Small intestine (tissue), 7 donors: ENCODE data around the gene MAST4. TPM values are rescaled to one million over a fixed set of nuclear protein-coding genes. Genes with fewer than 3 reads are reported as not detected.
A peak's percentile ranks its signal among the peaks of the same experiment; 100 is the strongest.

ENCODE experiments used
- DNase-seq, 2 donors: peaks; one replicate each; pipeline versions ENCODE4 v3.0.0 to v3.0.0-alpha.2; 2013
- FAIRE-seq: peaks from 2 replicates; lab custom pipeline; 2012; peaks lifted over from hg19 to GRCh38; lab: Jason Lieb, UNC
- H3K27ac ChIP-seq, 3 donors: one replicate each; pipeline ENCODE4 v1.5.1; 2013; ENCODE audit warnings: low read length in 2 of 3, mild to moderate bottlenecking in 2 of 3, control low read depth in 1 of 3, inconsistent platforms in 1 of 3, low read depth in 1 of 3, moderate library complexity in 1 of 3
- H3K27me3 ChIP-seq, 3 donors: one replicate each; pipeline ENCODE4 v1.6.1; 2013; ENCODE audit warnings: low read length in 3 of 3, inconsistent platforms in 1 of 3; ENCODE audit not compliant: control insufficient read depth in 3 of 3, insufficient read depth in 3 of 3
- H3K36me3 ChIP-seq, 3 donors: one replicate each; pipeline ENCODE4 v1.6.1; 2013; ENCODE audit warnings: low read length in 3 of 3, inconsistent platforms in 1 of 3, low read depth in 1 of 3, mild to moderate bottlenecking in 1 of 3, moderate library complexity in 1 of 3; ENCODE audit not compliant: control insufficient read depth in 3 of 3, insufficient read depth in 2 of 3
- H3K4me1 ChIP-seq, 3 donors: one replicate each; pipeline ENCODE4 v1.6.1; 2013; ENCODE audit warnings: low read length in 2 of 3, inconsistent platforms in 1 of 3, low read depth in 1 of 3, mild to moderate bottlenecking in 1 of 3, moderate library complexity in 1 of 3; ENCODE audit not compliant: control insufficient read depth in 3 of 3, insufficient read depth in 2 of 3
- H3K4me3 ChIP-seq, 3 donors: one replicate each; pipeline ENCODE4 v1.5.1; 2013; ENCODE audit warnings: low read length in 3 of 3, control low read depth in 1 of 3, inconsistent platforms in 1 of 3, low read depth in 1 of 3, mild to moderate bottlenecking in 1 of 3, moderate library complexity in 1 of 3
- H3K9me3 ChIP-seq, 2 donors: one replicate each; pipeline ENCODE4 v1.6.1; 2013; ENCODE audit warnings: low read depth in 1 of 2, low read length in 1 of 2; ENCODE audit not compliant: control insufficient read depth in 2 of 2, insufficient read depth in 1 of 2
- WGBS, 3 donors: extraction: QIAGEN DNeasy Blood & Tissue Kit; methylation state at CpG; one replicate each; pipeline ENCODE4 v1.1.7; 2013; 5-methylcytosine and 5-hydroxymethylcytosine counted together
- polyA plus RNA-seq, 4 donors: library from polyadenylated mRNA; stranded (reverse) in 3 of 4; unstranded in 1 of 4; fragments of 200-250 nt in 3 of 4; fragments of 120-200 nt in 1 of 4; gene quantifications; one replicate each; pipeline versions ENCODE4 v1.2.1 to v1.2.3, GENCODE V29; 2013
- donor health status: healthy with polysubstance abuse.
- donor health status: control.
- donor health status: control.
- donor health status: Bipolar disorder and iron deficiency.
- donor health status: healthy.

Gene MAST4
- polyA plus RNA-seq, 4 donors, result 3.0 to 16.4 (median 4.5) TPM

GRCh38 chr5:67161767-67162166 is 565.6 kb downstream of the MAST4 start:
- FAIRE-seq, result no peak
- Histone ChIP-seq H3K36me3 (peaks cover 12 to 46% (median 13%) of the 10 kb centered on the region in 3 donors), H3K27me3 (no peaks in the 10 kb centered on the region), H3K4me3 (no peak overlapping the region), H3K27ac (no peak overlapping the region), H3K9me3 (no peaks in the 10 kb centered on the region), H3K4me1 (peaks cover 0 to 4% (median 0%) of the 10 kb centered on the region in 3 donors)
- 92 to 93% (median 92%) methylated on average over 5 of the region's 5 CpGs for WGBS, 3 donors
- DNase-seq, result no peak

DNA sequence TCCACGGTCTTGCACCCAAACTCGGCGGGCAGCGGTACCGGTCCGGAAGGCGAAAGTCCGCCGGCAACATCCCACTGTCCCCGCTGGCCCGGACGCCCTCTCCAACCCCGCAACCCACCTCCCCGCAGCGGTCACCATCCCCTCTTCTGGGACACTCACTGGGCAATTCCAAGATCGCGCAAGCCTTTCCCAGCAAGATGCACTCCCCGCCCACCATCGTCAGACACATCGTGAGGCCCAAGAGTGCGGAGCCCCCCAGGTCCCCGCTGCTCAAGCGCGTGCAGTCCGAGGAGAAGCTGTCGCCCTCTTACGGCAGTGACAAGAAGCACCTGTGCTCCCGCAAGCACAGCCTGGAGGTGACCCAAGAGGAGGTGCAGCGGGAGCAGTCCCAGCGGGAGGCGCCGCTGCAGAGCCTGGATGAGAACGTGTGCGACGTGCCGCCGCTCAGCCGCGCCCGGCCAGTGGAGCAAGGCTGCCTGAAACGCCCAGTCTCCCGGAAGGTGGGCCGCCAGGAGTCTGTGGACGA is 567.1 kb downstream of the MAST4 start:
- no peaks in the 10 kb centered on the region for H3K27me3 ChIP-seq
- DNase-seq (no peak), FAIRE-seq (no peak)
- H3K4me1 ChIP-seq, result peaks cover 0 to 4% (median 0%) of the 10 kb centered on the region in 3 donors
- no peaks in the 10 kb centered on the region for H3K9me3 ChIP-seq
- peaks cover 12 to 46% (median 16%) of the 10 kb centered on the region in 3 donors for H3K36me3 ChIP-seq
- 97 to 98% (median 97%) methylated on average over 44 of the region's 44 CpGs for WGBS, 3 donors
- no peak overlapping the region for H3K27ac ChIP-seq
- H3K4me3 ChIP-seq, result no peak overlapping the region

GRCh38 chr5:67163863-67164595 is 567.8 kb downstream of the MAST4 start:
- 92 to 93% (median 92%) methylated on average over 33 of the region's 33 CpGs for WGBS, 3 donors
- Histone ChIP-seq H3K27ac (no peak overlapping the region), H3K36me3 (peaks cover 12 to 44% (median 16%) of the 10 kb centered on the region in 3 donors), H3K9me3 (no peaks in the 10 kb centered on the region), H3K4me1 (peaks cover 0 to 4% (median 0%) of the 10 kb centered on the region in 3 donors), H3K4me3 (no peak overlapping the region), H3K27me3 (no peaks in the 10 kb centered on the region)
- FAIRE-seq, result no peak
- DNase-seq, result no peak

- WGBS, 3 donors, result 90 to 96% (median 95%) methylated on average over 17 of the region's 17 CpGs
- H3K27me3 ChIP-seq, result no peaks in the 10 kb centered on the region
- FAIRE-seq, result no peak
- H3K36me3 ChIP-seq, result peaks cover 12 to 44% (median 16%) of the 10 kb centered on the region in 3 donors
- H3K9me3 ChIP-seq, result no peaks in the 10 kb centered on the region
- peak overlapping the region in 2 of 3 donors; percentile 44 to 94 for H3K27ac ChIP-seq
- no peak overlapping the region for H3K4me3 ChIP-seq
- no peak for DNase-seq
- H3K4me1 ChIP-seq, result peaks cover 0 to 4% (median 0%) of the 10 kb centered on the region in 3 donors
Observed at GRCh38 chr5:67164856-67165525, 568.8 kb downstream of the MAST4 start.

DNA sequence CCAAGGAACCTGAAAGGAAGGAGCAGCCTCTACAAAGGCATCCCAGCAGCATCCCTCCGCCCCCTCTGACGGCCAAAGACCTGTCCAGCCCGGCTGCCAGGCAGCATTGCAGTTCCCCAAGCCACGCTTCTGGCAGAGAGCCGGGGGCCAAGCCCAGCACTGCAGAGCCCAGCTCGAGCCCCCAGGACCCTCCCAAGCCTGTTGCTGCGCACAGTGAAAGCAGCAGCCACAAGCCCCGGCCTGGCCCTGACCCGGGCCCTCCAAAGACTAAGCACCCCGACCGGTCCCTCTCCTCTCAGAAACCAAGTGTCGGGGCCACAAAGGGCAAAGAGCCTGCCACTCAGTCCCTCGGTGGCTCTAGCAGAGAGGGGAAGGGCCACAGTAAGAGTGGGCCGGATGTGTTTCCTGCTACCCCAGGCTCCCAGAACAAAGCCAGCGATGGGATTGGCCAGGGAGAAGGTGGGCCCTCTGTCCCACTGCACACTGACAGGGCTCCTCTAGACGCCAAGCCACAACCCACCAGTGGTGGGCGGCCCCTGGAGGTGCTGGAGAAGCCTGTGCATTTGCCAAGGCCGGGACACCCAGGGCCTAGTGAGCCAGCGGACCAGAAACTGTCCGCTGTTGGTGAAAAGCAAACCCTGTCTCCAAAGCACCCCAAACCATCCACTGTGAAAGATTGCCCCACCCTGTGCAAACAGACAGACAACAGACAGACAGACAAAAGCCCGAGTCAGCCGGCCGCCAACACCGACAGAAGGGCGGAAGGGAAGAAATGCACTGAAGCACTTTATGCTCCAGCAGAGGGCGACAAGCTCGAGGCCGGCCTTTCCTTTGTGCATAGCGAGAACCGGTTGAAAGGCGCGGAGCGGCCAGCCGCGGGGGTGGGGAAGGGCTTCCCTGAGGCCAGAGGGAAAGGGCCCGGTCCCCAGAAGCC is 569.6 kb downstream of the MAST4 start:
- no peaks in the 10 kb centered on the region for H3K9me3 ChIP-seq
- peaks cover 12 to 44% (median 16%) of the 10 kb centered on the region in 3 donors for H3K36me3 ChIP-seq
- WGBS, 3 donors, result 44 to 52% (median 49%) methylated on average over 35 to 36 of the region's 36 CpGs
- DNase-seq, result peak; percentile 86 to 91
- FAIRE-seq, result no peak
- H3K27ac ChIP-seq, result peak overlapping the region; percentile 21 to 94 (median 77)
- H3K4me3 ChIP-seq, result peak overlapping the region; percentile 26 to 47 (median 35)
- peaks cover 0 to 4% (median 0%) of the 10 kb centered on the region in 3 donors for H3K4me1 ChIP-seq
- H3K27me3 ChIP-seq, result no peaks in the 10 kb centered on the region

- FAIRE-seq (no peak), DNase-seq (peak in 1 of 2 donors; percentile 47)
- no peaks in the 10 kb centered on the region for H3K27me3 ChIP-seq
- whole genome bisulfite sequencing, 3 donors, result 50 to 60% (median 57%) methylated on average over 31 of the region's 31 CpGs
- peak overlapping the region; percentile 21 to 94 (median 77) for H3K27ac ChIP-seq
- peak overlapping the region; percentile 26 to 47 (median 35) for H3K4me3 ChIP-seq
- no peaks in the 10 kb centered on the region for H3K9me3 ChIP-seq
- H3K36me3 ChIP-seq, result peaks cover 12 to 42% (median 16%) of the 10 kb centered on the region in 3 donors
- H3K4me1 ChIP-seq, result peaks cover 0 to 4% (median 0%) of the 10 kb centered on the region in 3 donors
Observed at GRCh38 chr5:67166460-67167285, 570.5 kb downstream of the MAST4 start.

DNA sequence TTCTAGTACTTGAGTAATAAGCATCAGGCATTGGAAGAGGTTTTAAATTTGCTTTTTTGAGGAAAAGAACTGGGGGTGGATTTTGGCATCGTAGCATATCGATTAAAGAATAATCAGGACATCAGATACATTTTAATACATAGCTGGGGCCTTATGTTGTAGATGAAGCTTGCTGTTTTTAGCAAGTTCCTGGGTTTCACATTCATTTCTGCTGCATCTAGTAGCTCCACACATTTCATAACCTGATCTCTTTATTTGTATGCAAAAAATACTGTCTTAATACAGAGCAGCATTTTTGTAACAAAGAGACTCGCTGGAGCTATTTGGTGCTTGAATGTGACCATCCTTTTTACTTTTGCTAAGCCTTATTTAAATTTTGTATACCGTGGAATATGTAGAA is 571.9 kb downstream of the MAST4 start:
- H3K27me3 ChIP-seq, result no peaks in the 10 kb centered on the region
- no peak for DNase-seq
- H3K27ac ChIP-seq, result no peak overlapping the region
- H3K4me3 ChIP-seq, result no peak overlapping the region
- H3K36me3 ChIP-seq, result peaks cover 9 to 36% (median 11%) of the 10 kb centered on the region in 3 donors
- H3K4me1 ChIP-seq, result peaks cover 0 to 4% (median 0%) of the 10 kb centered on the region in 3 donors
- 95 to 96% (median 95%) methylated on average over 4 of the region's 4 CpGs for WGBS, 3 donors
- FAIRE-seq, result no peak
- no peaks in the 10 kb centered on the region for H3K9me3 ChIP-seq
